Stimulated activated CD8-positive, alpha-beta memory T cell treated with anti-CD3 and anti-CD28 coated beads, Interleukin-7, amount 100 ng/mL, for 4 hours (primary cell): ENCODE results near the gene CSRNP3.

Experiments used
- DNase-seq, 2 donors: peaks; one replicate each; pipeline ENCODE4 v3.0.0-alpha.2; 2020; ENCODE audit warnings: low read depth in 2 of 2

Gene CSRNP3

GRCh38 chr2:165470361-165470760 lies 863 bp downstream of the CSRNP3 start:
- no peak for DNase-seq

GRCh38 chr2:165471349-165471950 lies 2.0 kb downstream of the CSRNP3 start:
- no peak for DNase-seq

GRCh38 chr2:165472922-165473321 lies 3.4 kb downstream of the CSRNP3 start:
- DNase-seq, result no peak

DNA sequence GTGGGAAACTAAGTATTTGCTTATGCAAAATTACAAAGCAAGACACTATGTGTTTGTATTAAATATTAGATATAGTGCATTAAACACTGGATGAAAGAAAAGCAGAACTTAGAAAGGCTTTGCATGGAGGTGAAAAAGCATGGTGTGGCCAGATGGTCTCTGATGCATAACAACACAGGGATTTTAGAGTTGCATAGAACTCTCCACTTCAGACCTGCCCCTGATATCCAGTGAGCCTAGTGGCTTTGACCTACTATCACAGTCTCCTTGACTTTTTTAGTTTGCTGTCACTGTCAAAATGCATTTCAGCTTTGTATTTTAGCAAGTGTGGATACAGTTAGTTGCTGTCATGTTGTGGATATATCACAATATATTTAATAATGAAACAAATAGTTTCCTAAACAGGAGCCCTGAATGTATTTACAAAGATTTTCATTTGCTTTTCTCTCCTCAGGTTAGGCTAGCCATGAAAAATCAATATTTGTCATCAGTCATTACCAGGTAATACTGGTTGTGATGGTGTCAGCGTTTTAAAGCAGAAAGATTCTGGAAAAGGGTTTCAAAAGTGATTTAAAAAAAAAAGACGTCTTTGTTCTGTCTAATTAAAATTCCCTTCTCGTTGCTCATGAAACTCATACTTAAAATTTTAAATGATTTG lies 5.2 kb downstream of the CSRNP3 start:
- no peak for DNase-seq

DNA sequence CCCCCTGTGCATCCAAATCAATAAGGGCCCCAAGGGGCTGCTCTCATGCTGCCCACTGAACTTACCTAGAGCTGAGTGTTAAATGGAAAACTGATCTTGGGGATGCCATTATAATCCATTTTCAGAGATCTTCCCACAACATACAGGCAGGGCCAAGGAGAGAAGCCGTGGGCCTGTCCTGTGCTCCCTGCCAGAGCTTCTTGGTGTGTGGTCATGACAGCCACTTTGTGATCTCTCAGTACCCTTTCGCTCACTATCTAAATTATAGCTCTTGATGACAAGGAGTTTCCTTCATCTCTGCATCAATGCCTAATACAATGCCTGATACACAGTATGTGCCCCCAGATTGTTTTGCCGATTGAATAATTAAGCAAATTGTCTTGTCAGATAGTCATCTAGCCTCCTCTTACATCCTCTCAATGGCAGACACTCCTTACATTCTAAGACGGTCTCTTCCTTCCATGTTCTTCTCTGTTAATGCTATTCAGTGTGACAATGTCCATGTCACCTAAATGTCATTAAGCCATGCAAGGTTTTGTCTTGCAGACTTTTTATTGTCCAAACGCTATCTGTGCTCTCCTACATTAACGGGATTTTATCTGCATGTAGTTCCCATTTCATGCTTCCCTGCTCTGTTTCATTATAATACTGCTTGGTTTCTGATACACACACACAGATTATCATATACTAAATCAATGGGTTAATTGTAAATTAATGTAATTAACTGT lies 5.9 kb downstream of the CSRNP3 start:
- no peak for DNase-seq

DNA sequence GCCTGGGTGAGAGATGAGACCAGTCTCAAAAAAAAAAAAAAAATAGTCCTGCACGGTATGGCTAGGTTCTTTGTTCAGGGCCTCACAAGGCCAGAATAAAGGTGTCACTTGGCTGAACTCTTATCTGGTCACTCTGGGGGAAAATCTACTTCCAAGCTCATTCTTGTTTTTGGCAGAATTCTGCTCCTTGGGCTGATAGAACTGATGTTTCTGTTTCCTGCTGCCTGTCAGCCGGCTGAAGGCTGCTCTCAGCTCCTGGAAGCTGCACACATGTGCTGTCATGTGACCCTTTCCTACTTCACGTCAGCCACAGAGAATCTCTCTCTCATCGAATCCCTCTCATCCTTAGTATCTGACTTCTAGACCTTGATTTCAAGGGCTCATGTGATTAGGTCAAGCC lies 10.4 kb downstream of the CSRNP3 start:
- no peak for DNase-seq

- no peak for DNase-seq
Observed at GRCh38 chr2:165494573-165494972, 25.1 kb downstream of the CSRNP3 start.

DNA sequence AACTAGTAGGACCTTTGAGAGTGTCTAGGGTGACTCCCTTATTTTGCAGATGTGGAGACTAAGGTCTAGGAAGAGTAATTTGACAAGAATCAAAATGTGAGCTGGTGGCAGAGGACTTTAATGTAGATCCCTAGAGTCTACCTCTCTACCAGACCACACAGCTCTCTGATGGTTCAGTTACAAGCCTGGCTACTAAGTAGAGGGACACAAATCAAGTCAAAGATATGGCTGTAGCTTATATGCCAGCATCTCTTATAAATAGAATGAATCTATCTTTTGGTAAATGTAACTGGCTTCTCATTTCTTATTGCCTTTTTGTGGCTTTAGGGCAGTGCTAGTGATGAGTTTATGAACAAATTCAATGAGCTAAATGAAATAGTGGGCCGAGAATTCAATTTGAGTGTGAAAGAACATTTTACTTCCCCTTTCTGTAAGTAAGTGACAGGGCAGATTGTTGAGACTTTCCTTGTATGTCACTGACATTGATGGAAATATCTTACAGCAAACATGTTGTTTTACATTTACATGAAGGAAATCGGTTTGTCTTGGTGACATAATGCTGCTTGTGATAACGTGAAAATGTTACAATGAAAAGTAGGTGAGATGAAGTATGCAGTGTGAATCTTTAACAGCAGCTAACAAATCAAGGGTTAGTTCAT lies 28.3 kb downstream of the CSRNP3 start:
- no peak for DNase-seq

DNA sequence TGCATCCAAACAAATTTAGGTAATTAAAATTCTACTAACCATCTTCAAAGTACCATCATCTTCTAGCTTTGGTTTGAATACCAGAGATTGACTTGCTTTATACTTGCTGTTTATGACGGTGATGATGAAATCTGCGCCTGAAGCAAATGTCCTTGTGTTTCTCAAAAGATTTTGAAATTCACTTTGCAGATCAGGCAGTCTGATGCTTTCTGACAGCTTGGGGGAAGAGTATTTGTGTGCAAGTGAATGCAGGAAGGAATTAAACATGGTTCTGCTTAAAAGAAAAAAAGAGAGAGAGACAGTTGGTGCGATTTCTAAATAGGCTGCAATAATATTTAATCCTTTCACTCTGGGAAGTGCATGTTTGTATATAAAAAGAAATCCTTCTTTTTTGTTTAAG lies 29.6 kb downstream of the CSRNP3 start:
- no peak for DNase-seq

GRCh38 chr2:165500001-165500400 lies 30.5 kb downstream of the CSRNP3 start:
- DNase-seq, result no peak

DNA sequence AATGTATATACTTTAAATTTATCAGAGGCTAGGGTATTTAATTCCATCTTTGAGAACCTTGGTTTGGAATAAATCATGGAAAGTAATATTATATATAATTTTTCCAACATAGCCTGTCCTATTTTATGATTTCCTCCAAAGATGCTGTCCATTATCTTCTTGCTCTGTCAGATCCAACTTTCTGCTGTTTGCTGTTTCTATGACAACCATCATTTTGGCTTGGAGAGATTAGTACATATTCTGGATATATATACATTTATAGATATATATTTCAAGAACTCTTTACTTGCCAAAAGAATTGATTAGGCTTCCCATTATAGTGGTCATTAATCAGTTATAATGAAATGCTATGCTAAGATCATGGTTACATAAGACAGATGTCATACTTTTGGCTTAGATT lies 31.3 kb downstream of the CSRNP3 start:
- DNase-seq, result no peak

GRCh38 chr2:165505514-165505913 lies 36.0 kb downstream of the CSRNP3 start:
- DNase-seq, result no peak

DNA sequence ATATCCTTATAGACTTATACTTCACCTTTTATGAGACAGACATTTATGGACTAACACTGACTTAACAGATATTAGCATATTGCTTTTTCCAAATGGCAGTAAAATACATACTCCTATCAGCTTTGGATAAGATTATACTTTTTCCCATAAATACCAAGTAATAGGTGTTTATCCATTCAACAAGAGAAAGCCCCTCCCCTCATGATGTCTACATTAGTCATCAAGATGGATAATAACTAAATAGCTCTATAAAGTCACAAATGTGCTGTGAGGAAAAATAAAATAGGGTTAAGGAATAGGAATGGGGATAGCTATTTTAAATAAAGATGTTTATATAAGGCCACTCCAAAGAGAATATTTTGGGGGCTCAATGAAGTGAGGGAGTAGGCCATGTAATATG lies 39.4 kb downstream of the CSRNP3 start:
- DNase-seq, result no peak

DNA sequence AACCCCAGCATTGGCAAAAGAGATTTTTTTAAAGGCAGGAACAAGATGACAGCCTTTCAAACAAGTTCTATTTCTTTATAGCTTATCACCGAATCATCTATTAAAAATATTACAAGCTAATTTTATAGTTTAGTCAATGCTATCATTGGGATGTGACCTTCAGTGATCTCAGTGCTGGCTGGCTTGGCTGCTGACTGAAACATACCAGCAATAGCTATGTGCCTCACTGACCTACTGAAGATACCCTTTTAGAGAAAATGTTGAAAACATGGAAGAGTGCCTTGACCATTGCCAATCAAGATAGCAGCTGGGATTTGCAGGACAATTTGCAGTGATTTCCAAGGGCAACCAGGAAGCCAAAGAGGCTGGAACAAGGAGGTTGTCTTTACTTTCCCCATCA lies 44.0 kb downstream of the CSRNP3 start:
- no peak for DNase-seq

- DNase-seq, result no peak
Observed at GRCh38 chr2:165518611-165519010, 49.1 kb downstream of the CSRNP3 start.

- DNase-seq, result no peak
Observed at GRCh38 chr2:165522719-165523118, 53.2 kb downstream of the CSRNP3 start.

- DNase-seq, result no peak
Observed at GRCh38 chr2:165524720-165525119, 55.2 kb downstream of the CSRNP3 start.

GRCh38 chr2:165528691-165529090 lies 59.2 kb downstream of the CSRNP3 start:
- no peak for DNase-seq

DNA sequence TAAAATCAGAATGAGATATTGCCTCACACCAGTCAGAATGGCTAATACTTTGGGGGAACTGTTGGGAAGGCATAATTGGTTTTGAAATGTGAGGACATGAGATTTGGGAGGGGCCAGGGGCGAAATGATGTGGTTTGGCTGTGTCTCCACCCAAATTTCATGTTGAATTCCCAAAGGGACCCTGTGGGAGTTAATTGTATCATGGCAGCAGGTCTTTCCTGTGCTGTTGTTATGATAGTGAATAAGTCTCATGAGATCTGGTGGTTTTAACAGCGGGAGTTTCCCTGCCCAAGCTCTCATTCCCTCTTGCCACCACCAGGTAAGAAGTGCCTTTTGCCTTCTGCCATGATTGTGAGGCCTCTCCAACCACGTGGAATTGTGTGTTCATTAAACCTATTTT lies 59.6 kb downstream of the CSRNP3 start:
- no peak for DNase-seq

- no peak for DNase-seq
Observed at GRCh38 chr2:165533331-165533730, 63.8 kb downstream of the CSRNP3 start.

GRCh38 chr2:165535471-165535870 lies 66.0 kb downstream of the CSRNP3 start:
- no peak for DNase-seq

DNA sequence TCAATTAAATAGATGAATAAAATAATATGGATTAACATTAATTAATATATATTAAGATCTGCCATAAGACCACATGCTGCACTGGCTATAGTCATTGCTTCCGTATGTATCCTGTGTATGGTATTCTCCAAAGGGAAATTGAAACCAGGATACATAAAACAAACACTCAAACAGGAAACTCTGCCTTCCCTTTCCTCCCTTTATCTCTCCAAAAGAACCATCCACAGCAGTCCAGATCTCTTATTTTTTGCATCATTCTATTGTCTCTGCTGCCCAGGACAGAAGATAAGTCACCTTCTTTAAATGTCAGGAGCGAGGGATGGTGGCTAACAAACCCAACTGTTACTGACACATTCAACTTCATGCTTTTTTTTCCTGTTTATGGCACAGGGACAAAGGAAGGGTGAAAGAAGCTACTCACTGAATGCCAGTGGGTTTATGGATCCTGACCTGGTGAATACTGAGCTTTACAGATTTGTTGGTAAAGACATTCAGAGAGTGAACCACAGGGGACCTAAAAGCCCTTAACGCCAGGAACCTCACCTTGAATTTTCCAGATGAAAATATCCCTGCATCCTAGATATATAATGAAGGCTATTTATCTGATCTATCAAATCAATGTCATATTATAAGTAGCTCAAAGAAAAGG lies 67.5 kb downstream of the CSRNP3 start:
- DNase-seq, result no peak
